T-helper 2 cell (primary cell): ENCODE measurements around the gene JAKMIP2.

Experiments
- DNase-seq, 5 experiments: peaks; one replicate each; pipeline versions ENCODE4 v3.0.0 to v3.0.0-alpha.2; 2012 to 2022

JAKMIP2 gene

DNA sequence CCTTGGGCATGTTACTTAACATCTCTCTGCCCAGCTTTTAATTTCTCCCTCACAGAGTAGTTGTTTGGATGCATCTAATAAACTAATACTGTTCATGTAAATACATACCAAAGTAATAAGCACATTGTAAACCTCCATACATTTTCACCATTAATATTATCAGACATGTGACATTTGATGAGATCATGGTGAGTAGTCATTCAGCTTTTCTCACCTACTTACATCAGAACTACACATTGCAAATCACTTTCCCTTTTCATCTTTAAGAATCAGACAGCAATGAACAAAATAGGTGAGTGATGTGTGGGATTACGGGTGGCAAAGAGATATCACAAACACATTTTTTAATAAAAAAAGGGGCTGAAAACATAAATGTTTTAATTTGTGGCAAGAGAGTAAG lies 89.3 kb downstream of the JAKMIP2 start:
- no peak for DNase-seq

DNA sequence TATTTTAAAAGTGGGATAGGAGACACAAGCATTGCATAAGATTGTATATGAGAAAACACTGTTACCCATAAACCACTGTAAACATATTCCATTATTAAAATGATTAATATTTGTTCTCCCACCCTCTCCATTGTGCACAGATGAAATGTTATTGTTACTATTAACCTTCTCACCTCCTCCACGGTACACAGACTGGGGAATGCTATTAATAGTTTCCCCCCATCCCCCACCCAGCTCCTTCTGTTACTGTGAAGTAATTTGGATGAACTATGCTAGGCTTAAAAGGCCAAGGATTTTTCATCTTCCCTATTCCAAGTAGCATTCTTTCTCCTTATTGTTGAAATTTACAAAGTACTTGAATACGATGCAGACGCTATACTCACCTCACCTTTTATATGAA lies 91.4 kb downstream of the JAKMIP2 start:
- DNase-seq = no peak

DNA sequence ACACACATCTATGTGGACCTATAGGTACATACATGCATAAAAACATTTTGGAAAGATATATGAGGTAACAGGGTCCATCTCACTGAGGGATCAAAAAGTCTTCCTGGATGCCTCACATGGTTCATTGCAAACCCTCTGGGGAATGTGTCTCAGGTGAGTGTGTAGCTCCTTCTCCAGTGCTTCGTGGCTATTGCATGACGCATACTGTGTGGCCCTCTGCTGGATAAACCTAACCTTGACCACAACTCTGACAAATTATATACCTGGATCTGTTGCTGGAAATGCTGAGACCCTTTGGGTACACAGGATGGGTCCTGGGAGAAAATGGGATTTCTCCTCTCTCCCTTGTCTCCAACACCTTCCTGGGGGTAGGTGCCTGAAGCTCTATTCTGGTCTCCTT lies 91.9 kb downstream of the JAKMIP2 start:
- no peak for DNase-seq

- no peak for DNase-seq
These were observed 93.1 kb downstream of the JAKMIP2 start for GRCh38 chr5:147689426-147689825.

DNA sequence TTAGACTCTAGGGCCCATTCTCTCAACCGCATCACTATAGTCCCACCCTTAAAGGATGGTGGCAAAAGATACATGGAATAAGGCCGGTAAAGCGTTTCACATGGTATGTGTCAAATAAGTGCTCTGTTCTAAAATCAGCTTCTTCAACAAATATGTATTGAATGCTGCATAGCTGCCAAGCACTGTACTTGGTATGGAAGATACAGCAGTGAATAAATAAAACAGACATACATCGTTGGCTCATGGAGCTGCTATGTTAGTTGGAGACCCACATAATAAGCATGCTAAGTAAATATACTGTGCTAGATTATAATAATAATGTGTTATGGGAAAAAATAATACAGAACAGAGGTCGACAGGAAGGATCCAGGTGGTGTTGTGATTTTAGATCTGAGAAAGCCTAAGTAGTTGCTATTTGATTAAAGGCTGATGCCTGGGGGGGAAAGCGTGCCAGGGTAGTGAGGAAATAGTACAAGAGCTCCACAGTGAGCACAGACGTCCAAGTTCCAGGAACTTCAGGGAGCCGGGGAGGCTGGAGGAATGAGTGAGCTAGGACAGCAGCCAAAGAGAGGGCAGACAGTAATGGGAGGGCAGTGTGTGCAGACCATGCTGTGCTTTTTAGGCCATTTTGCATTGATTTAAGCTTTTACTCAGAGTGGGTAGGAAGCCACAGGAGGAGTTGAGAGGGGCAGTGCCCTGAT lies 93.7 kb downstream of the JAKMIP2 start:
- DNase-seq = no peak

DNA sequence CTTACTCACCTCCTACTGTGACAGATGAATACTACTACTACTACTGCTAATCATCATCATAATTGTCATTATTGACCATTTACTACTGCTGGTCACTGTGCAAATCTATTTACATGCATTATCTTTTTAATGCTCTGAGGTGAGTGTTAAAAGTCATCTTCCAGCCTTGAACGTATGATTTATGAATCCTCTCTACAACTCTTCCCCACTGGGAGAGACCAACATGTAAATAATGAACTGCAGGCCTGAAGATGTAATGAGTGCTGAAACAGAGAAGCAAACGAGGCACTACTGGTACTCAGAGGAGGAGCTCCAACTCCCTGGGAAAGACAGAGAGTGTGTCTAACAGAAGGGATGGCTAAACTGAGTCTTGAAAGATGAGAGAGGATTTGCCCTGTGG lies 95.4 kb downstream of the JAKMIP2 start:
- no peak for DNase-seq

DNA sequence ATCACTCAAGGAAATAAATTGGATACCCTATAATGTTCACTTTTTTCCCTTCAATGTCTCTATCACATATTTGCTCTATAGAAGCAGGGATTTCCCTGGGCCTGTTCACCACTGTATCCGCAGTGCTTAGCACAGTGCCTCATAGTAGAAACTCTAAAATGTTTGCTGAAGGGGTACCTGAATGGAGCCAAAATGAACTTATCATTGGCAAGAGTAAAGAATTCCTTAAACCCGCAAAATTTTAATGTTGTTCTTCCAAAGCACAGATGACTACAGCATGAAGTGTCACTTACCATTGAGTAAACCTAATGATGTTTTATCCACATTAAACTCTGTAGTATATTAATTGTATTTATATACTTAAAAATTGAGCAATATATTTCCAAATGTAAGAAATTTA lies 96.1 kb downstream of the JAKMIP2 start:
- DNase-seq = no peak

GRCh38 chr5:147685993-147686392 lies 96.5 kb downstream of the JAKMIP2 start:
- DNase-seq = no peak

- DNase-seq = no peak
These were observed 107.4 kb downstream of the JAKMIP2 start for GRCh38 chr5:147675168-147675567.

DNA sequence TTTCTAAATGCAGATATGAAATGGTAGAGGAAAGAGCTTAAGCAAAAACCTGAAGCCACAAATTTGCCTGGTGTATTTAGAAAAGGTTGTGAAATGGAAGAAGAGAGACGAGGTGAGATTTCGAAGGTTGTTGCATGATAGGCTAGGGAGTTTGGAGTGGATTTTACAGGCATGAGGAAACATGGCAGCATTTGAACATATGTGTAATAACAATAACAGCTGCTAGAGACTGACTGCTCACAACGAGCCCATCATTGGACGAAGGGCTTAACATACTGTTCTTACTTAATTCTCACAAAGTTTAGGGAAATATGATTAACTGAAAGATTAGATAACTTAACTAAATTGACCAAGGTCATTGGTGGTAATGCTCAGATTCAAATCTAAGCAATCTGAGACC lies 108.1 kb downstream of the JAKMIP2 start:
- no peak for DNase-seq

GRCh38 chr5:147673791-147674190 lies 108.7 kb downstream of the JAKMIP2 start:
- DNase-seq = no peak

DNA sequence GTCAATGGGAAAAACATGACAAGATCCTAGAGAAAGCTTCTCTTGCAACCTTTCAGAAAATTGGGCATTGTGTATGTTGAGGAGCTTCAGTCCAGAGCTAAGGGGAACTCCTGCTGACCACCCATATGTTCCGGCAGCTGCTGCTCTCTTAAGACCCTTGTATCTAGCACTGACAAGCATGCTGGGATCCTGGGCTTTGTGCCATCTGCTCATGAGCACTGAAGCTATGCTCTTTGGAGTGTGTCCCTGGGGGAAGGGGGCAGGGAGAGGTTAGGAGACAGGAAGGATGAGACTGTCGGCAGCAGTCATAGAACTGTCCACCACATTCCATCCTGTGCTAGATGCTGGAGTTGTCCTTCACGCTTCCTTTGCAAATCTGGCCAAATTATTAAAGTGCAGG lies 109.3 kb downstream of the JAKMIP2 start:
- DNase-seq = no peak

GRCh38 chr5:147671365-147671764 lies 111.2 kb downstream of the JAKMIP2 start:
- no peak for DNase-seq

DNA sequence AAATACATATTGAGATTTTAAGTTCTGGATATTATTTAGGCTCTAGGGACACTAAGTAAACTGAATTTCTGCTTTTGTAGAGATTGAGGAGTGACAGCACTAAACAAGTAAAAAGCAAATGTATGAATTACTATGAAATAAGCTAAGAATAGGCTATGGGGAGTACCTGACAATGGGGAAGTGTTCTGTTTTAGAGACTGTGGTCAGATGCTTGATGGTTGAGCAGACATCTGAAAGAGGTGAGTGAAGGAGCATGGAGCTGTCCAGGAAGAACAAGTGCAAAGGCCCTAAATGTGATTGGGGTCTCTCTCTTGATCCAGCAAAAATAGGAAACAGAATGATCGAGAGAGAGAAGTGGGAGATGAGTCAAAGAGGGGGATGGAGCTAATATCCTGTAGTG lies 111.7 kb downstream of the JAKMIP2 start:
- DNase-seq = no peak

DNA sequence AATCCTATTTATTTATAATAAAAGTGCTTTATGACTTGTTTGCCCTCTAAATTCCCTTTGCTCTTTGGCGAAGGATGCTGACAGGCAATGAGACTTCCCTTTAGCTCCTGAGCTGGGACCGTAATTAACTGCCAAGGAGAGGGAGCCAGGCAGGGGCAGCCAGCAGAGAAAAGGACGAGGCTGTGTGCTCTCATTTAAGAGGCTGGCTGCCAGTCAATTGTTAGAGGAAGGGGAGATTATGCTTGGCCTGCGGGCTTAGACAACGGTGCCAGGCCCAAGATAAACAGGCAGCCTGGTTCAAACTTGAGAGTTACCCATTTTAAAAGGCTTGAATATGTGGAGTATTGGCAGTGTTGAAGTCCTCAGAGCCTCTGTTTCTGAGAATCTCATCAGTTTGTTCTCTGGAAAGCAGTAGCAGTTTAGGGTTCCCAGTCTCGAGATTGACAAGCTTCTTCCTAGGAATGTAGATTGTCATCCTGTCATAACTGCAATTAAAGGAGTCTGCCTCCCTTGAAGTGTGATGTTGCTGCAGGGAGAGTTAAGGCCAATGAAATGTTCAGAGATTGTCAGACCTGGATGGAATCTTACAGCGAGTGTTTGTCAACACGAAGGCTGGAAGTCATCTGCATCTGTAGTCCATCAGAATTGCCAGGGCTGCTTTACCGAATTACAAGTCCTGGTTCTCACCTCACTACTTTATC lies 113.2 kb downstream of the JAKMIP2 start:
- DNase-seq = no peak

DNA sequence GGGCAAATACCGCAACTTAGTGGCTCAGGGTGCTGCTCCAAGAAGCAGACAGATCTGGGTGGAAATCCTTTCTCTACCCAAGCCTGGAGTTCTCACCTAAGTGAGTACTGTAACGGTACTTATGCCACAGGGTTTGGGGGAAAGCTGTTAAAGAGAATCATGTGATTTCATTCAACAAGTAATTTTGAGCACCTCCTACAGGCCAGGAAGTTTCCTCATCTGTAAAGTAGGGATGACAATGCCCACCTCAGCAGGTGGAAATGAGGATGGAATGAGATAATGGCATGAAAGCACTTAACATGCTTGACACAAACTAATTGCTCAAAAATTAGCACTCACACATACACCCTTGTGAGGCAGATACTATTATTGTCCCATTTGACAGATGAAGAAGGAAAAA lies 114.1 kb downstream of the JAKMIP2 start:
- no peak for DNase-seq

GRCh38 chr5:147667363-147667762 lies 115.2 kb downstream of the JAKMIP2 start:
- DNase-seq = no peak

DNA sequence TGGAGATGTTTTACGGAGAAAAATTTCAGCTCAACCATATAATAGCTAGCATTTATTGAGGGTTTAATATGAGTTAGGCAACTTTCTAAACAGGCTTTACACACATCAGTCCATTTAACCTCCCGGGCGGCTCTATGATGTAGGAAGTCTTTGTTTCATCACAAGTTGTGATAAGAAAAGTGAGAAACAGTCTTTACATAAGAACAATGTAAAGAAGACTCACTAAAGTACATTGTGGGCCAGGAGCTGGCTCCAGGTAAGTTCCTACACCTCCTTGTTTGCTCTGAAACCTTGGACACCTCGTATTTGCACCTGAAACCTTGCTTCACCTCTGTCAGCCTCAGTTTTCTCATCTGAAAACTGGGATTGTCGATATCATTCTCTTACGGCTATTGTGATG lies 116.1 kb downstream of the JAKMIP2 start:
- DNase-seq = no peak

- DNase-seq = no peak
These were observed 121.0 kb downstream of the JAKMIP2 start for GRCh38 chr5:147661541-147661940.

- no peak for DNase-seq
These were observed 123.2 kb downstream of the JAKMIP2 start for GRCh38 chr5:147659166-147659929.

DNA sequence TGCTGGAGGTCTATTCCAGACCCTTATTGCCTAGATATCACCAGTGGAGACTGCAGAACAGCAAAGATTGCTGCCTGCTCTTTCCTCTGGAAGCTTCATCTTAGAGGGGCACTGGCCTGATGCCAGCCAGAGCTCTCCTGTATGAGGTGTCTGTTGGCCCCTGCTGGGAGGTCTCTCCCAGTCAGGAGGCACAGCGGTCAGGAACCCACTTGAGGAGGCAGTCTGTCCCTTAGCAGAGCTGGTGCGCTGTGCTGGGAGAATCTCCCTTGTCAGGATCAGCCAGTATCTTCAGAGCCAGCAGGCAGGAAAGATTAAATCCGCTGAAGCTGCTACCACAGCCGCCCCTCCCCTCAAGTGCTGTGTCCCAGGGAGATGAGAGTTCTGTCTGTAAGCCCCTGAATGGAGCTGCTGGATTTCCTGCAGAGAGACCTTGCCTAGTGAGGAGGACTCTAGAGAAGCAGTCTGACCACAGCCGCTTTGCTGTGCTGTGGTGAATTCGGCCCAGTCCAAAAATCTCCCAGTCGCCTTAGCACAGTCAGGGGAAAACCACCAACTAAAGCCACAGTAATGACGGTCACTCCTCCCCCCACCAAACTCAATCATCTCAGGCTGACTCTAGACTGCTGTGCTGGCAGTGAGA lies 124.1 kb downstream of the JAKMIP2 start:
- DNase-seq = no peak

DNA sequence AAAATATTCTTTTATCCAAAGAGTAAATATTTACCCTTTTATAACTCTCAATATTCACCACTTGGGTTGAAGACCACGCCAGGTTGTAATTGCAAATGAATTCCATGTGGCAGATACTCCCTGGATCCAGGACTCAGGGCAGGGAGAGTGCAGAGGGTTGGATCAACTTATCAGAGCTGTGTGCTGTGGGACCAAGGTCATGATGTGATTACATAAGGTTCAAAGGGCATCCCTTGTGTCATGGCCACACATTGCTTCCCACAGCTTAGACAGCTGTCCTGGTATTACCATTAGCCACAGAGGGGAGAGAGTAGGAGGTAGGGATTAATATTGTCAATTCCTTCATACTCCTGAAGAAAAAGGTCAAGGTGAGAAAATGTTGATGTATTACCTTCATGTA lies 133.9 kb downstream of the JAKMIP2 start:
- DNase-seq = no peak

DNA sequence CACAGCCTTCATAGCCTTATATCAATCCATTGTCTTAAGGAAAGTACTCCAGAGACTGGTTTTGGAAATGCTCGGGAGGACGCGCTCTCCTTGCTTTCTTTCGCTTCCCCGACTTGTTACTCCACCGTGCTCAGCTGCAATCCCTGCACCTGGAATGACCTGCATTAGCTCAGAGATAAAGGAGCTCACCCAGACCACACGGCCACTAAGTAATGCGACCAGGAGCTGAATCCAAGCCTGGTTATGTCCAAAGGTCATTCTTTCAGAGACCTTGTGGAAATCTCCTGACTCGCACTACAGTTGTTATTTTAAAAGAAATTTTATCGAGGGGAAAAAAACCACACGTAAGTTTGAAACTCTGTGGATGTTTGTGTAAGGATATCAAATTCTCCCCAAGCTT lies 137.3 kb downstream of the JAKMIP2 start:
- DNase-seq = no peak
